ENCODE measurements around the gene PHYHD1. TPM values are rescaled to one million over a fixed set of nuclear protein-coding genes. Genes with fewer than 3 reads are reported as not detected.

Gene PHYHD1
- polyA plus RNA-seq, 1 donor (not counting 4 experiments of a cell fraction or from before 2014, with no cell fraction given) = 4.7 TPM

GRCh38 chr9:128885798-128886197 lies 35.0 kb upstream of the PHYHD1 start:
- no peak for DNase-seq (ENCODE audit: low read depth, low spot score)
- H4K20me1 ChIP-seq (ENCODE audit: control insufficient read depth, extremely low read depth, insufficient read depth, low read length) = peaks cover 5% of the 10 kb centered on the region
- H3K27me3 ChIP-seq (ENCODE audit: control insufficient read depth, extremely low read depth, insufficient read depth, low read length) = no peaks in the 10 kb centered on the region
- H3K9ac ChIP-seq (ENCODE audit: control insufficient read depth, extremely low read depth, insufficient read depth, low read length) = no peak overlapping the region
- H3K4me2 ChIP-seq (ENCODE audit: control insufficient read depth, extremely low read depth, insufficient read depth, low read depth, low read length) = peak overlapping the region; percentile 100
- H3K4me1 ChIP-seq (ENCODE audit: control insufficient read depth, extremely low read depth, insufficient read depth, low read length) = peaks cover 64% of the 10 kb centered on the region
- peaks cover 4% of the 10 kb centered on the region for H3K9me1 ChIP-seq (ENCODE audit: control insufficient read depth, extremely low read depth, insufficient read depth, low read length)
- FAIRE-seq = no peak
- TF ChIP-seq CTCF (optimal IDR thresholded peaks at IDR 0.05 in 1 of 3, IDR thresholded peaks at IDR 0.05 in 1 of 3, conservative IDR thresholded peaks at IDR 0.05 in 1 of 3; ENCODE audit: extremely low read depth in 1 of 3, insufficient read depth in 2 of 3, low read length in 3 of 3) = no peak
- no peak for TF ChIP-seq EZH2 (IDR thresholded peaks at IDR 0.05; ENCODE audit: low read length)
- no peak overlapping the region for H2AFZ ChIP-seq (ENCODE audit: control insufficient read depth, low read length)
- H3K27ac ChIP-seq (ENCODE audit: control insufficient read depth, insufficient read depth, low read length) = no peak overlapping the region
- H3K36me3 ChIP-seq (ENCODE audit: control insufficient read depth in 2 of 2, extremely low read depth in 1 of 2, insufficient read depth in 2 of 2, low read length in 2 of 2) = peaks cover 24 to 32% of the 10 kb centered on the region in 2 experiments
- dilution Hi-C loops (cut with MboI; ENCODE audit: extremely low pct_ligation_motif_present, low sequenced_read_pairs) = no loop called here
- H3K79me2 ChIP-seq (ENCODE audit: control insufficient read depth, insufficient read depth, low read length) = peaks cover 75% of the 10 kb centered on the region
- H3K9me3 ChIP-seq (ENCODE audit: control insufficient read depth, low read depth, low read length) = no peaks in the 10 kb centered on the region
- no peak overlapping the region for H3K4me3 ChIP-seq (ENCODE audit: control insufficient read depth in 2 of 3, extremely low read depth in 1 of 3, insufficient read depth in 2 of 3, low read depth in 1 of 3, low read length in 3 of 3)

GRCh38 chr9:128886211-128886891 lies 34.4 kb upstream of the PHYHD1 start:
- Histone ChIP-seq H3K9ac (ENCODE audit: control insufficient read depth, extremely low read depth, insufficient read depth, low read length) (no peak overlapping the region), H2AFZ (ENCODE audit: control insufficient read depth, low read length) (no peak overlapping the region), H4K20me1 (ENCODE audit: control insufficient read depth, extremely low read depth, insufficient read depth, low read length) (peaks cover 5% of the 10 kb centered on the region), H3K79me2 (ENCODE audit: control insufficient read depth, insufficient read depth, low read length) (peaks cover 73% of the 10 kb centered on the region), H3K4me1 (ENCODE audit: control insufficient read depth, extremely low read depth, insufficient read depth, low read length) (peaks cover 64% of the 10 kb centered on the region), H3K4me2 (ENCODE audit: control insufficient read depth, extremely low read depth, insufficient read depth, low read depth, low read length) (peak overlapping the region; percentile 1), H3K27me3 (ENCODE audit: control insufficient read depth, extremely low read depth, insufficient read depth, low read length) (no peaks in the 10 kb centered on the region), H3K27ac (ENCODE audit: control insufficient read depth, insufficient read depth, low read length) (no peak overlapping the region), H3K9me3 (ENCODE audit: control insufficient read depth, low read depth, low read length) (no peaks in the 10 kb centered on the region), H3K4me3 (ENCODE audit: control insufficient read depth in 2 of 3, extremely low read depth in 1 of 3, insufficient read depth in 2 of 3, low read depth in 1 of 3, low read length in 3 of 3) (no peak overlapping the region), H3K9me1 (ENCODE audit: control insufficient read depth, extremely low read depth, insufficient read depth, low read length) (peaks cover 4% of the 10 kb centered on the region), H3K36me3 (ENCODE audit: control insufficient read depth in 2 of 2, extremely low read depth in 1 of 2, insufficient read depth in 2 of 2, low read length in 2 of 2) (peaks cover 26 to 32% of the 10 kb centered on the region in 2 experiments)
- dilution Hi-C loops (cut with MboI; ENCODE audit: extremely low pct_ligation_motif_present, low sequenced_read_pairs) = no loop called here
- no peak for TF ChIP-seq EZH2 (IDR thresholded peaks at IDR 0.05; ENCODE audit: low read length)
- TF ChIP-seq CTCF (optimal IDR thresholded peaks at IDR 0.05 in 1 of 3, IDR thresholded peaks at IDR 0.05 in 1 of 3, conservative IDR thresholded peaks at IDR 0.05 in 1 of 3; ENCODE audit: extremely low read depth in 1 of 3, insufficient read depth in 2 of 3, low read length in 3 of 3) = no peak
- DNase-seq (ENCODE audit: low read depth, low spot score) (no peak), FAIRE-seq (peak; percentile 29)

Data from keratinocyte (primary cell).